Measurements from ENCODE around the gene HAND1. TPM values are rescaled to one million over a fixed set of nuclear protein-coding genes. Genes with fewer than 3 reads are reported as not detected.

Gene HAND1
- total and polyA plus RNA-seq, 2 experiments from 2014 or later, result 66.0 to 68.9 TPM

GRCh38 chr5:154479160-154479943 is 1.3 kb upstream of the HAND1 start:
- peaks cover 24% of the 10 kb centered on the region for H3K4me1 ChIP-seq (ENCODE audit: low read depth)
- peaks cover 93% of the 10 kb centered on the region for H3K27me3 ChIP-seq
- no peak for TF ChIP-seq CTCF (IDR thresholded peaks at IDR 0.05; ENCODE audit: low read depth, low read length)
- no peaks in the 10 kb centered on the region for H3K36me3 ChIP-seq
- peak overlapping the region; percentile 57 for H3K4me3 ChIP-seq
- no peak for DNase-seq (ENCODE audit: low read depth in 1 of 2, low spot score in 1 of 2)
- peak overlapping the region; percentile 27 for H3K27ac ChIP-seq
- H3K9me3 ChIP-seq (ENCODE audit: low read depth), result no peaks in the 10 kb centered on the region

GRCh38 chr5:154478752-154479159 is 729 bp upstream of the HAND1 start:
- Histone ChIP-seq H3K4me3 (peak overlapping the region; percentile 57), H3K27me3 (peaks cover 93% of the 10 kb centered on the region), H3K4me1 (ENCODE audit: low read depth) (peaks cover 18% of the 10 kb centered on the region), H3K9me3 (ENCODE audit: low read depth) (no peaks in the 10 kb centered on the region), H3K36me3 (no peaks in the 10 kb centered on the region), H3K27ac (peak overlapping the region; percentile 27)
- DNase-seq (ENCODE audit: low read depth in 1 of 2, low spot score in 1 of 2), result no peak
- no peak for TF ChIP-seq CTCF (IDR thresholded peaks at IDR 0.05; ENCODE audit: low read depth, low read length)

GRCh38 chr5:154477382-154478223 is 424 bp downstream of the HAND1 start:
- Histone ChIP-seq H3K9me3 (ENCODE audit: low read depth) (no peaks in the 10 kb centered on the region), H3K36me3 (no peaks in the 10 kb centered on the region), H3K4me1 (ENCODE audit: low read depth) (peaks cover 20% of the 10 kb centered on the region), H3K27ac (peak overlapping the region; percentile 71), H3K27me3 (peaks cover 93% of the 10 kb centered on the region), H3K4me3 (peak overlapping the region; percentile 57)
- TF ChIP-seq CTCF (IDR thresholded peaks at IDR 0.05; ENCODE audit: low read depth, low read length), result no peak
- peak in 1 of 2 donors; percentile 68 for DNase-seq (ENCODE audit: low read depth in 1 of 2, low spot score in 1 of 2)

- DNase-seq (ENCODE audit: low read depth in 1 of 2, low spot score in 1 of 2), result no peak
- peaks cover 26% of the 10 kb centered on the region for H3K4me1 ChIP-seq (ENCODE audit: low read depth)
- no peak overlapping the region for H3K27ac ChIP-seq
These were observed 1.4 kb downstream of the HAND1 start for GRCh38 chr5:154476354-154477205.

More at GRCh38 chr5:154476354-154477205, 1.4 kb downstream of the HAND1 start:
- peak overlapping the region; percentile 57 for H3K4me3 ChIP-seq
- TF ChIP-seq CTCF (IDR thresholded peaks at IDR 0.05; ENCODE audit: low read depth, low read length), result no peak
- peaks cover 89% of the 10 kb centered on the region for H3K27me3 ChIP-seq
- no peaks in the 10 kb centered on the region for H3K9me3 ChIP-seq (ENCODE audit: low read depth)
- H3K36me3 ChIP-seq, result no peaks in the 10 kb centered on the region
